IPS-18c (cell line): ENCODE data around the gene SRSF6.
"Not testable (repeated sequence)": the region's sequence is repeated elsewhere in the genome, so short reads cannot be mapped to it uniquely, and the experiment has no call there.

Experiments used
- H3K4me3 ChIP-seq: 2 replicates; pipeline ENCODE4 v1.7.0; 2013; ENCODE audit warnings: low read depth, mild to moderate bottlenecking, low read length, moderate library complexity; ENCODE audit not compliant: insufficient read depth
- H3K9me3 ChIP-seq: one replicate; pipeline ENCODE4 v1.6.1; 2013; ENCODE audit warnings: mild to moderate bottlenecking, low read length, moderate library complexity; ENCODE audit not compliant: control insufficient read depth, insufficient read depth

SRSF6 gene

DNA sequence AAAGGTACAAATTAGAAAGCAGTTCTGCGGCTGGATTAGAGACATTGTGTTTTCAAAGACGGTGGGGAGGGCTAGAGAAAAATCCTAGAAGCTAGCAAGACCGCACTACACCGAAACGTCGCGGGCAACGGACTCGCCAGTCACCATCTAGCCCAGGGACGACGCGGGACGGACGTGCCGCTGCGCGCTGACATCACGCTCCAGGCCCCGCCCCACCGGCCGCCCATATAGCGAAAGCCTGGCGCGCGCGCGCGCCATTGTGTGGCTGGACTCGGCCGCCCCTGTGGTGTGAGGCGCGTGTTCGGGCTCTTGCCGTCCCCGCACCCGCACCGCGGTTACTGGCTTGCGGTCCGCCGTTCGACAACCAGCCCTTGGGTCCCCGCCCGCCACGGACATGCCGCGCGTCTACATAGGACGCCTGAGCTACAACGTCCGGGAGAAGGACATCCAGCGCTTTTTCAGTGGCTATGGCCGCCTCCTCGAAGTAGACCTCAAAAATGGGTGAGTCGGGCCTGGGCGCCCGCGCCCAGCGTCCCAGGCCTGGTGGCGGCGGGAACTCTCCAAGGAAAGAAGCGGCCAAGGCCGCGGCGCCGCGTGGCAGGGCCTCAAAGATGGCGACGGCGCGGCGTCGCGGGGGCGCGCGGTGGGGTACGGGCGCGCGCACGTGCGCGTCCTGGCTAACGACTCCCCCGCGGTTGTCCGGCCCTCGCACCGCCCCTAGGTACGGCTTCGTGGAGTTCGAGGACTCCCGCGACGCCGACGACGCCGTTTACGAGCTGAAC lies at the start of gene SRSF6:
SRSF6 (plus strand) TSS at position 257 of the 782 bp plus-strand sequence; CDS start at position 395, 138 bp downstream.
- Histone ChIP-seq H3K4me3 (peak within 1 kb of the TSS; percentile 95), H3K9me3 (no peaks in the 10 kb centered on the region)

GRCh38 chr20:43408848-43409576 lies 48.7 kb upstream of the SRSF6 start:
- Histone ChIP-seq H3K4me3 (no peak overlapping the region), H3K9me3 (peaks cover 3% of the 10 kb centered on the region)

DNA sequence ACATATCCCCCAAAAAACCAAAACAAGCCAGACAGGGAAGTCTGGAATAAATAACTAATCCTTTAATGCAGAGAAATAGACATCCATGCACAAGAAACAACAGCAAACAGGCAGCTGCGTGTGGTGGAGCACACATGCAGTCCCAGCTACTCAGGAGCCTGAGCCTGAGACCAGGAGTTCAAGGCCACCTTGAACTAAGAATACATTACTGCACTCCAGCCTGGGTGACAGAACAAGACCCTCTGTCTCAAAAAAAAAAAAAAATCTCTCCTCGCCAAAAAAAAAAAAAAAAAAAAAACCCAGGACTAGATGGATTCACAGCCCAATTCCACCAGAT lies 48.2 kb upstream of the SRSF6 start:
- H3K4me3 ChIP-seq = no peak overlapping the region

DNA sequence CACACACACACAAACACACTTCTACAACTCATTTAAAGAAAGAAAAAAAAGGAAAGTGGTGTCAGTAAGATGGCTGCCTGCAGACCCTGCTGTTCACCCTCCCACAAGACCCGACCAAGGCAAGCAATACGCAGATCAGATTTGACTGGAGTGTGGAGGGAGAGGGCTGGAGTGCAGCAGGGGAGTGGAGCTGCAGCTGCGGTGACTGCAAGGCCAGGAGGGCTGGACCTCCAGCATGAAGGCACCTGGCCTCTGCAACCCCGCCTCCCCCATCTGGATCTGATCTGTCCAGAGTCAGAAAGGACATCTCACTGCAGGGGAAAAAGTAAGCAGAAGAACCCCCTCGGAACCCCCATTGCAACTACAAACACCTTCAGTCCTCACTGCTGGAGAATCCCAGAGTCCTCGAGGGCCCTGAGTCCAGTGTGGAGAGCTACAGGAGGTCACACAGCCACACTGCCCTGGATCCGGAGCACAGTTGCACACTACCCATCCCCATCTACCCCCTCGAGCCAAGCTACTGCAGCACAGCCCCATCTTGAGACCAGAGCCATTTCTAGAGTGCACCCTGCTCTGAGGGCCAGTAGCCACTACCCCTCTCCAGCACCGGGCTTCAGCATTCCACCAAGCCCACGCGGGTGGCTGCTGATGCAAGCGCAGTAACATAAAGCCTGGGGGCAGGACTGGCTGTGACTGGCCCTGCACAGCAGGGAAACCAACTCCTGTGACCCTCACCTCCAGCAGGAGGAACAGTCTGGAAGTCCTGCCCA lies 41.9 kb upstream of the SRSF6 start:
- no peak overlapping the region for H3K4me3 ChIP-seq

More for the DNA sequence above, 48.2 kb upstream of the SRSF6 start:
- peaks cover 3% of the 10 kb centered on the region for H3K9me3 ChIP-seq

GRCh38 chr20:43416591-43417228 lies 41.0 kb upstream of the SRSF6 start:
- Histone ChIP-seq H3K4me3 (no peak overlapping the region), H3K9me3 (no peaks in the 10 kb centered on the region)

More for the DNA sequence above, 41.9 kb upstream of the SRSF6 start:
- no peaks in the 10 kb centered on the region for H3K9me3 ChIP-seq

GRCh38 chr20:43420192-43420591 lies 37.5 kb upstream of the SRSF6 start:
- no peak overlapping the region for H3K4me3 ChIP-seq
- peaks cover 2% of the 10 kb centered on the region for H3K9me3 ChIP-seq

GRCh38 chr20:43420913-43421312 lies 36.8 kb upstream of the SRSF6 start:
- H3K9me3 ChIP-seq, H3K4me3 ChIP-seq: not testable (repeated sequence)

GRCh38 chr20:43426172-43426571 lies 31.5 kb upstream of the SRSF6 start:
- H3K4me3 ChIP-seq = no peak overlapping the region
- H3K9me3 ChIP-seq = peaks cover 2% of the 10 kb centered on the region

- Histone ChIP-seq H3K4me3 (no peak overlapping the region), H3K9me3 (no peaks in the 10 kb centered on the region)
Measured at GRCh38 chr20:43430265-43431133, 27.2 kb upstream of the SRSF6 start.

DNA sequence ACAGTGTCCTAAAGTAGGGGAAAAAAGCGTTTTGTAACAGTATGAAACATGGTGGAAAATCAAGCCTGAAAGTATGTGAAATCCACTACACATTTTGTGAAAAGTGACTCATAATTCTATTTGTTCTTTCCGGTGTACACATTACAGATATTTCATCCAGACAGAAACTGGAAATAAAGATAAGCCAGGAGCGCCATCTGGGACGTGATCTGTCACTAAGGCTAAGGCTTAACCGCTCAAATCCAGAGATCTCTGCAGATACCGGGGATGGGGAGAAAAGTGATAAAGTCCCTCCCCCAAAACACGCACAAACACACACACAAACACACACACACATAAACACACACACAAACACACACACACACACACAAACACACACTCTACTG lies 26.6 kb upstream of the SRSF6 start:
- no peak overlapping the region for H3K4me3 ChIP-seq
- no peaks in the 10 kb centered on the region for H3K9me3 ChIP-seq

- H3K4me3 ChIP-seq = no peak overlapping the region
- H3K9me3 ChIP-seq = no peaks in the 10 kb centered on the region
Measured at GRCh38 chr20:43432498-43432897, 25.2 kb upstream of the SRSF6 start.

- H3K9me3 ChIP-seq = no peaks in the 10 kb centered on the region
- H3K4me3 ChIP-seq = no peak overlapping the region
Measured at GRCh38 chr20:43433250-43433854, 24.3 kb upstream of the SRSF6 start.

DNA sequence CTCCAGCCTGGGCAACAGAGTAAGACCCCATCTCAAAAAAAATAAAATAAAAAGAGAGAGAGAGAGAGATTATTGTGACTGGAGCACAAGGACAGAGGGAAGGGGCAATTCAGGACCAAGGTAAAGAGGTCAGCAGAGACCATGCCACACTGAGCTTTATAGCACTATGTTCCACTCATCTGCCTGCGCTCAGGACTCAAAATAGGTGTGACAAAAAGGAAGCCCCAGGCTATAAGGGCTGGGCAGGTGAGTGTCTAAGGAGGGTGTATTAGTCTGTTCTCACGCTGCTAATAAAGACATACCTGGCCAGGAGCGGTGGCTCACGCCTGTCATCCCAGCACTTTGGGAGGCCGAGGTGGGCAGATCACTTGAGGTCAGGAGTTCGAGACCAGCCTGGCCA lies 23.1 kb upstream of the SRSF6 start:
- Histone ChIP-seq H3K9me3 (no peaks in the 10 kb centered on the region), H3K4me3 (no peak overlapping the region)

DNA sequence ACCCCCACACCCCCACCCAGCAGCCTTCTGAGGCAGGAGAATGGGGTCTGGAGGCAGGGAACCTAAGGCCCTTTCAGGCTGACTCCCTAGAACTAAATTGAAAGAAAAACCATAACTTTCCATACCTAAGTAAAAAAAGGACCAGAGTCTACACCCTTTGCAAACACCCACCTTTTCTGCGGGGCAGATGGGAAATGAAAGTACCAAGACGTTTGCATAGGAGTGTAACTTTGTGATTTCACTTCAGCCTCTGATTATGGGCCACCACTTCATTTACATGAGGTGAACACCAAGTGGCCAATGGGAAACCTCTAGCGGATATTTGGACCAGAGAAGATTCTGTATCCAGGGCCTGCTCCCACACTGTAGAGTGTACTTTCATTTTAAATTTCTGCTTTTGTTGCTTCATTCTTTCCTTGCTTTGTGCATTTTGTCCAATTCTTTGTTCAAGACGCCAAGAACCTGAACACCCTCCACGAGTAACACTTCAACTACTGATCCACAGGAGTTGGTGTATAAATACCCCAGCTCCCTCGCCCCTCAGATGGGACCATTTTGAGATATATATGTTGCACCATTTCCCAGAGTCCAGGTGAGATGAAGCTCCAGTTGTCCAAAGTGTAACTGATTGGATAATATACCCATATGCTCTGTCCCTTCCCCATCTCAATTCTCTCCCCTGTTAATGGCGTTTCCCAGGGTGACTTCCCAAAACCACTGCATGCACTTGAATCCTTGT lies 18.9 kb upstream of the SRSF6 start:
- no peak overlapping the region for H3K4me3 ChIP-seq
- no peaks in the 10 kb centered on the region for H3K9me3 ChIP-seq

DNA sequence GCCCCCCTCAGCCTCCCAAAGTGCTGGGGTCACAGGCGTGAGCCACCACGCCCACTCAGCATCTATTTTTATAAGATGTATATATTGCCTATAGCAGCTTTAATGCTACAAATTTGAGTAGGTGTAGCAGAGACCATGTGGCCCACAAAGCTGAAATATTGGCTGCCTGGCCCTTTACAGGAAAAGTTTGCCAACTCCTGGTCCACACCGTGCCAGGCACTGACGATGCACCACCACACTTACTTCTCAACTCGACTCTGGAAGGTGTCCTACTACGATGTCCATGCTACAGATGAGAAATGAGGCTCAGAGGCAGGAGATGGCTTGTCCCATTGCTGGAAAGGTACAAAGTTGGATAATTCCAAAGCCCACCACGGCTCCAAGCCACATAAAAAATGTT lies 17.2 kb upstream of the SRSF6 start:
- Histone ChIP-seq H3K4me3 (no peak overlapping the region), H3K9me3 (no peaks in the 10 kb centered on the region)
